ENCODE measurements around the gene ARAP1. TPM values are rescaled to one million over a fixed set of nuclear protein-coding genes. Genes with fewer than 3 reads are reported as not detected.

The ARAP1 gene
- total and polyA plus RNA-seq, 2 of the 8 experiments (the other 6 are each of a cell fraction or from before 2014, with no cell fraction given) = 25.7 to 61.6 TPM

- Histone ChIP-seq H3K14ac (ENCODE audit: insufficient read length) (no peak overlapping the region), H2AFZ (ENCODE audit: low read length) (no peak overlapping the region), H3K18ac (ENCODE audit: extremely low read depth, low read length) (no peak overlapping the region), H3K23ac (ENCODE audit: insufficient read length) (no peak overlapping the region), H3K79me1 (ENCODE audit: low read depth, low read length) (no peaks in the 10 kb centered on the region), H3K4me1 (replicated peaks in 1 of 4; ENCODE audit: control insufficient read depth in 3 of 4, insufficient read depth in 4 of 4, low read length in 3 of 4) (peaks cover 0 to 16% (median 6%) of the 10 kb centered on the region in 4 experiments; a peak in 4 of 7 replicates), H3K9me3 (ENCODE audit: insufficient read depth in 2 of 2, low read depth in 1 of 2, low read length in 1 of 2) (no peaks in the 10 kb centered on the region), H2AK5ac (ENCODE audit: low read depth, low read length) (no peak overlapping the region), H2BK15ac (ENCODE audit: low read length) (no peak overlapping the region), H3K23me2 (ENCODE audit: low read depth, low read length) (no peaks in the 10 kb centered on the region), H3K4ac (replicated peaks; ENCODE audit: insufficient read length, low read depth, low read length) (no peak overlapping the region), H2BK12ac (ENCODE audit: low read depth, low read length) (no peak overlapping the region; the same call in 1 of the 2 replicates), H4K8ac (ENCODE audit: extremely low read depth, insufficient read depth, low read length) (no peak overlapping the region), H3K4me2 (ENCODE audit: insufficient read depth in 1 of 2, low read depth in 2 of 2, low read length in 2 of 2) (no peak overlapping the region), H3K56ac (replicated peaks; ENCODE audit: insufficient read length, low read depth, low read length) (no peak overlapping the region), H3K27ac (ENCODE audit: low read depth, low read length) (no peak overlapping the region), H3K79me2 (ENCODE audit: control insufficient read depth in 1 of 2, insufficient read depth in 2 of 2, low read length in 2 of 2) (no peaks in the 10 kb centered on the region), H2BK5ac (ENCODE audit: low read depth, low read length) (no peak overlapping the region), H3K4me3 (ENCODE audit: extremely low read depth in 1 of 4, insufficient read depth in 2 of 4, low read depth in 3 of 4, low read length in 4 of 4) (no peak overlapping the region), H4K20me1 (replicated peaks in 1 of 2; ENCODE audit: control insufficient read depth in 1 of 2, insufficient read depth in 2 of 2, low read length in 2 of 2) (peaks cover 9 to 21% of the 10 kb centered on the region in 2 experiments), H4K5ac (ENCODE audit: insufficient read length, low read depth, low read length) (no peak overlapping the region), H2BK120ac (replicated peaks; ENCODE audit: low read depth, low read length) (no peak overlapping the region), H4K91ac (replicated peaks; ENCODE audit: insufficient read length, low read length) (no peak overlapping the region), H3K27me3 (replicated peaks in 1 of 4; ENCODE audit: control insufficient read depth in 3 of 4, extremely low read depth in 1 of 4, insufficient read depth in 3 of 4, low read length in 3 of 4) (peaks cover 0 to 5% (median under 1%) of the 10 kb centered on the region in 4 experiments; a peak in 2 of 7 replicates), H2BK20ac (ENCODE audit: low read length) (no peak overlapping the region), H3K36me3 (ENCODE audit: control insufficient read depth in 2 of 4, insufficient read depth in 4 of 4, low read length in 3 of 4) (peaks cover 0 to 3% (median 0%) of the 10 kb centered on the region in 4 experiments; a peak in 2 of 8 replicates), H3K9ac (replicated peaks in 1 of 4; ENCODE audit: extremely low read depth in 1 of 4, low read depth in 3 of 4, low read length in 3 of 4) (no peak overlapping the region)
- DNase-seq (ENCODE audit: low read depth in 1 of 2, low spot score in 2 of 2) = peak in 1 of 2 experiments; percentile 99
- WGBS, 2 experiments (ENCODE audit: extremely low coverage in 1 of 2, insufficient coverage in 1 of 2, insufficient read length in 1 of 2, insufficient replicate concordance in 2 of 2, low coverage in 1 of 2, low lambda C conversion rate in 2 of 2, missing lambda C conversion rate in 1 of 2) = 43% methylated on average over 7 of the region's 7 CpGs; no CpG with 5 or more reads in 1 of the 2 experiments
- POLR2A ChIA-PET (ENCODE audit: partially characterized antibody) = interaction anchor here (0.6 to 0.9 kb wide), 2 partner anchors 9 to 94 kb away, joined by 3 to 4 read pairs; no protein-coding TSS in a partner anchor
- FAIRE-seq = peak; percentile 48
- CTCF ChIA-PET (ENCODE audit: partially characterized antibody) = interaction anchor here (0.6 to 19.1 kb wide), 46 partner anchors 9 to 691 kb away, joined by 3 to 384 read pairs (median 5); partner anchors contain the start of genes PDE2A and STARD10
- TF ChIP-seq CEBPB (IDR thresholded peaks at IDR 0.05; ENCODE audit: low read depth, low read length) (peak; percentile 17; the same call in 1 of the 2 replicates), KDM4A (IDR thresholded peaks at IDR 0.05; ENCODE audit: low read depth, low read length, severe bottlenecking) (no peak), RAD21 (IDR thresholded peaks at IDR 0.05 in 1 of 2, conservative IDR thresholded peaks at IDR 0.05 in 1 of 2; ENCODE audit: low read depth in 2 of 2, low read length in 2 of 2) (peak; percentile 95 to 98), CTCF (IDR thresholded peaks at IDR 0.05; ENCODE audit: control extremely low read depth in 1 of 3, insufficient read depth in 1 of 3, low read depth in 1 of 3, low read length in 3 of 3) (peak; percentile 98 to 99 (median 99)), SP1 (IDR thresholded peaks at IDR 0.05; ENCODE audit: low read depth, low read length) (no peak), SIX5 (IDR thresholded peaks at IDR 0.05; ENCODE audit: low read depth, low read length) (no peak), YY1 (IDR thresholded peaks at IDR 0.05; ENCODE audit: low read depth, low read length) (peak; percentile 19; the same call in 1 of the 2 replicates), POLR2AphosphoS5 (IDR thresholded peaks at IDR 0.05; ENCODE audit: low read depth, low read length) (peak; percentile 46), EGR1 (IDR thresholded peaks at IDR 0.05; ENCODE audit: borderline replicate concordance, low read depth, low read length) (no peak)
- TF ChIP-seq, protein P1, sequence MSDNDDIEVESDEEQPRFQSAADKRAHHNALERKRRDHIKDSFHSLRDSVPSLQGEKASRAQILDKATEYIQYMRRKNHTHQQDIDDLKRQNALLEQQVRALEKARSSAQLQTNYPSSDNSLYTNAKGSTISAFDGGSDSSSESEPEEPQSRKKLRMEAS (IDR thresholded peaks at IDR 0.05) = no peak
These were observed 68.4 kb downstream of the ARAP1 start for GRCh38 chr11:72683782-72684200.

Data from H1 (cell line).